GM23338 (cell line): ENCODE results near the gene NUCB1.
A peak's percentile ranks its signal among the peaks of the same experiment; 100 is the strongest.

Experiments used
- CREB1 ChIP-seq: fragments of 250-450 bp; sonication (Bioruptor Pico); IDR thresholded peaks from 2 replicates; pipeline ENCODE4 v1.5.0; 2020; ENCODE audit warnings: low read depth, mild to moderate bottlenecking, moderate library complexity
- EZH2 ChIP-seq: fragments of 200-600 bp; sonication (generic); IDR thresholded peaks from one replicate; pipeline ENCODE4 v1.8.0; 2017; ENCODE audit warnings: antibody characterized with exemption, mild to moderate bottlenecking, low read depth; ENCODE audit not compliant: unreplicated experiment
- EZH2phosphoT487 ChIP-seq: fragments of 200-600 bp; sonication (generic); IDR thresholded peaks from one replicate; pipeline ENCODE4 v1.8.1; 2018; ENCODE audit warnings: antibody characterized with exemption; ENCODE audit not compliant: unreplicated experiment
- JUNB ChIP-seq: IDR thresholded peaks from one replicate; pipeline ENCODE4 v1.6.1; 2016; ENCODE audit warnings: antibody characterized with exemption; ENCODE audit not compliant: unreplicated experiment
- POLR2AphosphoS5 ChIP-seq: IDR thresholded peaks from 2 replicates; pipeline ENCODE4 v1.6.1; 2016; ENCODE audit warnings: antibody characterized with exemption, low read depth
- ZNF114 ChIP-seq: fragments of 250-450 bp; sonication (Bioruptor Pico); IDR thresholded peaks from 2 replicates; pipeline ENCODE4 v1.5.0; 2020; ENCODE audit warnings: mild to moderate bottlenecking, moderate library complexity
- ZNF331 ChIP-seq: fragments of 250-450 bp; sonication (Bioruptor Pico); IDR thresholded peaks from 2 replicates; pipeline ENCODE4 v1.5.0; 2020; ENCODE audit warnings: low read depth, mild to moderate bottlenecking, moderate library complexity
- TF ChIP-seq, protein P1 (sequence below), 2 experiments: fragments of 200-600 bp in 1 of 2; sonication (generic) in 1 of 2; conservative IDR thresholded peaks; 2 replicates each; pipeline versions ENCODE4 v1.5.1 to v1.6.1; 2016 to 2017; ENCODE audit warnings: antibody characterized with exemption in 2 of 2, low read depth in 2 of 2, mild to moderate bottlenecking in 2 of 2, moderate library complexity in 1 of 2
- TF ChIP-seq, protein P2 (sequence below): IDR thresholded peaks from one replicate; pipeline ENCODE4 v1.6.1; 2018; ENCODE audit warnings: antibody characterized with exemption; ENCODE audit not compliant: unreplicated experiment
- TF ChIP-seq, protein P3 (sequence below): fragments of 250-450 bp; sonication (Bioruptor Pico); IDR thresholded peaks from 2 replicates; pipeline ENCODE4 v1.5.0; 2020; ENCODE audit warnings: mild to moderate bottlenecking, moderate library complexity

DNA sequence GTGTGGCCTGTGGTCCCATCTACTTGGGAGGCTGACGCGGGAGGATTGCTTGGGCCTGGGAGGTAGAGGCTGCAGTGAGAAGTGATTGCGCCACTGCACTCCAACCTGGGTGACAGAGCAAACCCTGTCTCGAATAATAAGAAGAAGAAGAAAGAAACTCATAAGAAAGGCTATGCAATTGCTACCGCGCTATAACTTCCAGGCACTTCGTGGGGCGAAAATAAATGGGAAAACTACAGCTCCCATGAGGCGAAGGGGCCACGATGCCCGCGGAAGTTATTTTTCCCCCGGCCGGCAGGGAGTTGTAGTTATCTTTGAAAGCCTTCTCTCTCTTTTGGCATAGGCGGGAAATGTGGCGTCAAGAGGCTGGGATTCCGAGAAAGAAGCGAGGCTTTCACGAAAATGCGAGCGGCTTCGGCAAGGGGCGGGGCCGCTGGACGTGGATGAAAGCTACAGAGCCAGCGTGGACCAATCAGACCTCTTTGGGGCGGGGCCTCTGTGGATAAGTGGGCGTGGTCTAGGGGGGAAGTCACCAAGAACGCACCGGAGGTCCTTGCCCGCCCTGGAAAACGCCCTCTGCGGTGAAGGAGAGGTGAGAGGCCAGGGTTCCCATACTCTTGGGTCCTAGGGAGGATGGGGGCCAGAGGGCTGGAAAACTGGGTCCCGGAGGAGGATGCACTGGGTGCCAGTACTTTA is at the start of gene NUCB1:
- TF ChIP-seq, protein P1, sequence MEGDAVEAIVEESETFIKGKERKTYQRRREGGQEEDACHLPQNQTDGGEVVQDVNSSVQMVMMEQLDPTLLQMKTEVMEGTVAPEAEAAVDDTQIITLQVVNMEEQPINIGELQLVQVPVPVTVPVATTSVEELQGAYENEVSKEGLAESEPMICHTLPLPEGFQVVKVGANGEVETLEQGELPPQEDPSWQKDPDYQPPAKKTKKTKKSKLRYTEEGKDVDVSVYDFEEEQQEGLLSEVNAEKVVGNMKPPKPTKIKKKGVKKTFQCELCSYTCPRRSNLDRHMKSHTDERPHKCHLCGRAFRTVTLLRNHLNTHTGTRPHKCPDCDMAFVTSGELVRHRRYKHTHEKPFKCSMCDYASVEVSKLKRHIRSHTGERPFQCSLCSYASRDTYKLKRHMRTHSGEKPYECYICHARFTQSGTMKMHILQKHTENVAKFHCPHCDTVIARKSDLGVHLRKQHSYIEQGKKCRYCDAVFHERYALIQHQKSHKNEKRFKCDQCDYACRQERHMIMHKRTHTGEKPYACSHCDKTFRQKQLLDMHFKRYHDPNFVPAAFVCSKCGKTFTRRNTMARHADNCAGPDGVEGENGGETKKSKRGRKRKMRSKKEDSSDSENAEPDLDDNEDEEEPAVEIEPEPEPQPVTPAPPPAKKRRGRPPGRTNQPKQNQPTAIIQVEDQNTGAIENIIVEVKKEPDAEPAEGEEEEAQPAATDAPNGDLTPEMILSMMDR (conservative IDR thresholded peaks at IDR 0.05; ENCODE audit: low read depth in 2 of 2) = peak in 1 of 2 experiments; percentile 35; a peak in 2 of 4 replicates
- TF ChIP-seq, protein P2, sequence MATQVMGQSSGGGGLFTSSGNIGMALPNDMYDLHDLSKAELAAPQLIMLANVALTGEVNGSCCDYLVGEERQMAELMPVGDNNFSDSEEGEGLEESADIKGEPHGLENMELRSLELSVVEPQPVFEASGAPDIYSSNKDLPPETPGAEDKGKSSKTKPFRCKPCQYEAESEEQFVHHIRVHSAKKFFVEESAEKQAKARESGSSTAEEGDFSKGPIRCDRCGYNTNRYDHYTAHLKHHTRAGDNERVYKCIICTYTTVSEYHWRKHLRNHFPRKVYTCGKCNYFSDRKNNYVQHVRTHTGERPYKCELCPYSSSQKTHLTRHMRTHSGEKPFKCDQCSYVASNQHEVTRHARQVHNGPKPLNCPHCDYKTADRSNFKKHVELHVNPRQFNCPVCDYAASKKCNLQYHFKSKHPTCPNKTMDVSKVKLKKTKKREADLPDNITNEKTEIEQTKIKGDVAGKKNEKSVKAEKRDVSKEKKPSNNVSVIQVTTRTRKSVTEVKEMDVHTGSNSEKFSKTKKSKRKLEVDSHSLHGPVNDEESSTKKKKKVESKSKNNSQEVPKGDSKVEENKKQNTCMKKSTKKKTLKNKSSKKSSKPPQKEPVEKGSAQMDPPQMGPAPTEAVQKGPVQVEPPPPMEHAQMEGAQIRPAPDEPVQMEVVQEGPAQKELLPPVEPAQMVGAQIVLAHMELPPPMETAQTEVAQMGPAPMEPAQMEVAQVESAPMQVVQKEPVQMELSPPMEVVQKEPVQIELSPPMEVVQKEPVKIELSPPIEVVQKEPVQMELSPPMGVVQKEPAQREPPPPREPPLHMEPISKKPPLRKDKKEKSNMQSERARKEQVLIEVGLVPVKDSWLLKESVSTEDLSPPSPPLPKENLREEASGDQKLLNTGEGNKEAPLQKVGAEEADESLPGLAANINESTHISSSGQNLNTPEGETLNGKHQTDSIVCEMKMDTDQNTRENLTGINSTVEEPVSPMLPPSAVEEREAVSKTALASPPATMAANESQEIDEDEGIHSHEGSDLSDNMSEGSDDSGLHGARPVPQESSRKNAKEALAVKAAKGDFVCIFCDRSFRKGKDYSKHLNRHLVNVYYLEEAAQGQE = no peak
- TF ChIP-seq EZH2phosphoT487 (no peak), JUNB (no peak), CREB1 (CRISPR knock-in tag) (no peak), POLR2AphosphoS5 (peak; percentile 86), EZH2 (no peak), ZNF114 (CRISPR knock-in tag) (no peak), ZNF331 (CRISPR knock-in tag) (no peak)
- TF ChIP-seq, protein P3, sequence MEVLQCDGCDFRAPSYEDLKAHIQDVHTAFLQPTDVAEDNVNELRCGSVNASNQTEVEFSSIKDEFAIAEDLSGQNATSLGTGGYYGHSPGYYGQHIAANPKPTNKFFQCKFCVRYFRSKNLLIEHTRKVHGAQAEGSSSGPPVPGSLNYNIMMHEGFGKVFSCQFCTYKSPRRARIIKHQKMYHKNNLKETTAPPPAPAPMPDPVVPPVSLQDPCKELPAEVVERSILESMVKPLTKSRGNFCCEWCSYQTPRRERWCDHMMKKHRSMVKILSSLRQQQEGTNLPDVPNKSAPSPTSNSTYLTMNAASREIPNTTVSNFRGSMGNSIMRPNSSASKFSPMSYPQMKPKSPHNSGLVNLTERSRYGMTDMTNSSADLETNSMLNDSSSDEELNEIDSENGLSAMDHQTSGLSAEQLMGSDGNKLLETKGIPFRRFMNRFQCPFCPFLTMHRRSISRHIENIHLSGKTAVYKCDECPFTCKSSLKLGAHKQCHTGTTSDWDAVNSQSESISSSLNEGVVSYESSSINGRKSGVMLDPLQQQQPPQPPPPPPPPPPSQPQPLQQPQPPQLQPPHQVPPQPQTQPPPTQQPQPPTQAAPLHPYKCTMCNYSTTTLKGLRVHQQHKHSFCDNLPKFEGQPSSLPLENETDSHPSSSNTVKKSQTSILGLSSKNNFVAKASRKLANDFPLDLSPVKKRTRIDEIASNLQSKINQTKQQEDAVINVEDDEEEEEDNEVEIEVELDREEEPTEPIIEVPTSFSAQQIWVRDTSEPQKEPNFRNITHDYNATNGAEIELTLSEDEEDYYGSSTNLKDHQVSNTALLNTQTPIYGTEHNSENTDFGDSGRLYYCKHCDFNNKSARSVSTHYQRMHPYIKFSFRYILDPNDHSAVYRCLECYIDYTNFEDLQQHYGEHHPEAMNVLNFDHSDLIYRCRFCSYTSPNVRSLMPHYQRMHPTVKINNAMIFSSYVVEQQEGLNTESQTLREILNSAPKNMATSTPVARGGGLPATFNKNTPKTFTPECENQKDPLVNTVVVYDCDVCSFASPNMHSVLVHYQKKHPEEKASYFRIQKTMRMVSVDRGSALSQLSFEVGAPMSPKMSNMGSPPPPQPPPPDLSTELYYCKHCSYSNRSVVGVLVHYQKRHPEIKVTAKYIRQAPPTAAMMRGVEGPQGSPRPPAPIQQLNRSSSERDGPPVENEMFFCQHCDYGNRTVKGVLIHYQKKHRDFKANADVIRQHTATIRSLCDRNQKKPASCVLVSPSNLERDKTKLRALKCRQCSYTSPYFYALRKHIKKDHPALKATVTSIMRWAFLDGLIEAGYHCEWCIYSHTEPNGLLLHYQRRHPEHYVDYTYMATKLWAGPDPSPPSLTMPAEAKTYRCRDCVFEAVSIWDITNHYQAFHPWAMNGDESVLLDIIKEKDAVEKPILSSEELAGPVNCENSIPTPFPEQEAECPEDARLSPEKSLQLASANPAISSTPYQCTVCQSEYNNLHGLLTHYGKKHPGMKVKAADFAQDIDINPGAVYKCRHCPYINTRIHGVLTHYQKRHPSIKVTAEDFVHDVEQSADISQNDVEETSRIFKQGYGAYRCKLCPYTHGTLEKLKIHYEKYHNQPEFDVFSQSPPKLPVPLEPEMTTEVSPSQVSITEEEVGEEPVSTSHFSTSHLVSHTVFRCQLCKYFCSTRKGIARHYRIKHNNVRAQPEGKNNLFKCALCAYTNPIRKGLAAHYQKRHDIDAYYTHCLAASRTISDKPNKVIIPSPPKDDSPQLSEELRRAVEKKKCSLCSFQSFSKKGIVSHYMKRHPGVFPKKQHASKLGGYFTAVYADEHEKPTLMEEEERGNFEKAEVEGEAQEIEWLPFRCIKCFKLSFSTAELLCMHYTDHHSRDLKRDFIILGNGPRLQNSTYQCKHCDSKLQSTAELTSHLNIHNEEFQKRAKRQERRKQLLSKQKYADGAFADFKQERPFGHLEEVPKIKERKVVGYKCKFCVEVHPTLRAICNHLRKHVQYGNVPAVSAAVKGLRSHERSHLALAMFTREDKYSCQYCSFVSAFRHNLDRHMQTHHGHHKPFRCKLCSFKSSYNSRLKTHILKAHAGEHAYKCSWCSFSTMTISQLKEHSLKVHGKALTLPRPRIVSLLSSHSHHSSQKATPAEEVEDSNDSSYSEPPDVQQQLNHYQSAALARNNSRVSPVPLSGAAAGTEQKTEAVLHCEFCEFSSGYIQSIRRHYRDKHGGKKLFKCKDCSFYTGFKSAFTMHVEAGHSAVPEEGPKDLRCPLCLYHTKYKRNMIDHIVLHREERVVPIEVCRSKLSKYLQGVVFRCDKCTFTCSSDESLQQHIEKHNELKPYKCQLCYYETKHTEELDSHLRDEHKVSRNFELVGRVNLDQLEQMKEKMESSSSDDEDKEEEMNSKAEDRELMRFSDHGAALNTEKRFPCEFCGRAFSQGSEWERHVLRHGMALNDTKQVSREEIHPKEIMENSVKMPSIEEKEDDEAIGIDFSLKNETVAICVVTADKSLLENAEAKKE (CRISPR knock-in tag) = no peak
